Panc1 (cell line): Measurements from ENCODE around the gene NBEAL2.

Experiments used
- CTCF ChIP-seq: fragments of 450-650 bp; IDR thresholded peaks from 2 replicates; pipeline ENCODE4 v1.5.1; 2017; ENCODE audit warnings: mild to moderate bottlenecking
- POLR2AphosphoS5 ChIP-seq: IDR thresholded peaks from 2 replicates; pipeline ENCODE4 v1.6.1; 2012; ENCODE audit warnings: mild to moderate bottlenecking, low read depth, low read length, moderate library complexity

- no peak for TF ChIP-seq CTCF
- TF ChIP-seq POLR2AphosphoS5 = no peak
These were observed 43.2 kb downstream of the NBEAL2 start for GRCh38 chr3:47022641-47023071.
